A549 (cell line): ENCODE measurements around the gene GARS1. TPM values are rescaled to one million over a fixed set of nuclear protein-coding genes. Genes with fewer than 3 reads are reported as not detected.
A peak's percentile ranks its signal among the peaks of the same experiment; 100 is the strongest.

Source experiments
- ATAC-seq, 2 experiments: fragments of 200-7000 bp in 1 of 2; fragments of >200 bp in 1 of 2; cut with Nextera tagmentation in 1 of 2; cut with Tn5 transposase in 1 of 2; 3 replicates each; pipeline versions ENCODE4 v1.8.0 to v1.9.1; 2018 to 2020; ENCODE audit warnings: mild to moderate bottlenecking in 1 of 2, moderate library complexity in 1 of 2
- CTCF ChIA-PET: fragments of 300-600 bp; sonication (Branson Sonifier 250); formaldehyde crosslinking; extraction: SDS; loops from one replicate; lab custom pipeline; 2021; ENCODE audit warnings: antibody characterized with exemption, inconsistent platforms; lab: Yijun Ruan, JAX
- POLR2A ChIA-PET: fragments of 350-600 bp; formaldehyde crosslinking; extraction: SDS; loops from one replicate; lab custom pipeline; 2021; ENCODE audit warnings: antibody characterized with exemption, inconsistent platforms; lab: Yijun Ruan, JAX
- DNase-seq, 2 experiments: peaks; one replicate each; pipeline versions ENCODE4 v3.0.0 to v3.0.0-alpha.2; 2011 to 2016; ENCODE audit warnings: low read depth in 1 of 2, low spot score in 1 of 2
- FAIRE-seq: peaks from 2 replicates; lab custom pipeline; 2011; peaks lifted over from hg19 to GRCh38; lab: Jason Lieb, UNC
- H3K27ac ChIP-seq, 2 experiments: fragments of >200 bp; sonication (Bioruptor Twin); formaldehyde crosslinking; 3 replicates each; pipeline ENCODE4 v1.5.1; 2016 to 2017
- H3K4me1 ChIP-seq: fragments of >200 bp; sonication (Bioruptor Twin); formaldehyde crosslinking; 3 replicates; pipeline ENCODE4 v1.6.1; 2016
- H3K4me2 ChIP-seq: fragments of >200 bp; sonication (Bioruptor Twin); formaldehyde crosslinking; 3 replicates; pipeline ENCODE4 v1.6.1; 2016
- H3K4me3 ChIP-seq: fragments of >200 bp; sonication (Bioruptor Twin); formaldehyde crosslinking; 3 replicates; pipeline ENCODE4 v1.5.1; 2016
- H3K9me3 ChIP-seq: fragments of >200 bp; sonication (Bioruptor Twin); formaldehyde crosslinking; 3 replicates; pipeline ENCODE4 v1.6.1; 2016
- CTCF ChIP-seq: fragments of >200 bp; sonication (Bioruptor Twin); formaldehyde crosslinking; IDR thresholded peaks from 3 replicates; pipeline ENCODE4 v1.5.1; 2016
- EP300 ChIP-seq, 2 experiments: fragments of >200 bp; sonication (Bioruptor Twin); formaldehyde crosslinking; IDR thresholded peaks; 2 replicates in 1 of 2; 3 replicates in 1 of 2; pipeline ENCODE4 v1.6.1; 2016 to 2017
- HOXA7 ChIP-seq: fragments of 250-450 bp; sonication (Bioruptor Pico); IDR thresholded peaks from 2 replicates; pipeline ENCODE4 v1.5.0; 2020; ENCODE audit warnings: mild to moderate bottlenecking, moderate library complexity
- HOXB5 ChIP-seq: fragments of 250-450 bp; sonication (Bioruptor Pico); IDR thresholded peaks from 2 replicates; pipeline ENCODE4 v1.5.0; 2020; ENCODE audit warnings: mild to moderate bottlenecking, moderate library complexity
- KDM5A ChIP-seq: fragments of 200-600 bp; sonication (generic); IDR thresholded peaks from 2 replicates; pipeline ENCODE4 v1.6.1; 2016; ENCODE audit warnings: antibody characterized with exemption, mild to moderate bottlenecking
- MAFK ChIP-seq: fragments of 450-650 bp; IDR thresholded peaks from 2 replicates; pipeline ENCODE4 v1.6.1; 2014; ENCODE audit not compliant: partially characterized antibody
- NR3C1 ChIP-seq: fragments of >200 bp; sonication (Bioruptor Twin); formaldehyde crosslinking; IDR thresholded peaks from 3 replicates; pipeline ENCODE4 v1.6.1; 2017
- PHF8 ChIP-seq: fragments of 200-600 bp; sonication (generic); IDR thresholded peaks from 2 replicates; pipeline ENCODE4 v1.6.1; 2016; ENCODE audit warnings: low read depth, mild to moderate bottlenecking, antibody characterized with exemption, moderate library complexity, borderline replicate concordance
- POLR2A ChIP-seq: IDR thresholded peaks from 2 replicates; pipeline ENCODE4 v1.6.1; 2012; ENCODE audit warnings: mild to moderate bottlenecking, low read length
- POLR2AphosphoS2 ChIP-seq: conservative IDR thresholded peaks from 2 replicates; pipeline ENCODE4 v1.6.1; 2012; ENCODE audit warnings: low read length, improper control_type of control experiment, inconsistent platforms
- RCOR1 ChIP-seq: fragments of 150-350 bp; IDR thresholded peaks from 2 replicates; pipeline ENCODE4 v1.6.1; 2014; ENCODE audit warnings: antibody characterized with exemption, low read length, low read depth
- RNF2 ChIP-seq: fragments of 200-600 bp; sonication (generic); IDR thresholded peaks from 2 replicates; pipeline ENCODE4 v1.6.1; 2016; ENCODE audit warnings: low read depth, mild to moderate bottlenecking, antibody characterized with exemption, moderate library complexity, borderline replicate concordance
- SREBF2 ChIP-seq: fragments of 450-650 bp; IDR thresholded peaks from 2 replicates; pipeline ENCODE4 v1.6.1; 2014; ENCODE audit warnings: mild to moderate bottlenecking, moderate library complexity
- TFCP2L1 ChIP-seq: fragments of 250-450 bp; sonication (Bioruptor Pico); IDR thresholded peaks from 2 replicates; pipeline ENCODE4 v1.5.0; 2021; ENCODE audit warnings: mild to moderate bottlenecking
- ZFP36 ChIP-seq: fragments of 450-650 bp; IDR thresholded peaks from 2 replicates; pipeline ENCODE4 v1.6.1; 2014; ENCODE audit warnings: borderline replicate concordance; ENCODE audit not compliant: partially characterized antibody
- ZSCAN20 ChIP-seq: fragments of 250-450 bp; sonication (Bioruptor Pico); IDR thresholded peaks from 2 replicates; pipeline ENCODE4 v1.8.0; 2022; ENCODE audit warnings: mild to moderate bottlenecking, moderate library complexity
- WGBS: methylation state at CpG from one replicate; pipeline ENCODE4 v1.1.6; 2017; ENCODE audit errors: missing lambda C conversion rate; 5-methylcytosine and 5-hydroxymethylcytosine counted together
- polyA plus RNA-seq, 4 experiments: library from polyadenylated mRNA; depleted of rRNA in 3 of 4; stranded (reverse); fragments of >200 nt; fragmentation: RNase III in 1 of 4; extraction: RNeasy Plus Mini Kit Qiagen cat#74134 plus additional on column Dnase treatment in 1 of 4; gene quantifications; 2 replicates in 3 of 4; 3 replicates in 1 of 4; pipeline ENCODE4 v1.2.3, GENCODE V29; 2011 to 2017
- TF ChIP-seq, protein P1 (sequence below): fragments of >200 bp; sonication (Bioruptor Twin); formaldehyde crosslinking; IDR thresholded peaks from 3 replicates; pipeline ENCODE4 v1.6.1; 2016
- TF ChIP-seq, protein P2 (sequence below): fragments of 200-600 bp; sonication (generic); IDR thresholded peaks from 2 replicates; pipeline ENCODE4 v1.6.1; 2016; ENCODE audit warnings: antibody characterized with exemption, mild to moderate bottlenecking, moderate library complexity

GARS1 gene
- polyA plus RNA-seq, 2 of the 4 experiments (the other 2 are of a cell fraction): 134 to 608 TPM

- TF ChIP-seq CTCF (no peak), RNF2 (no peak), POLR2AphosphoS2 (no peak), POLR2A (no peak), KDM5A (no peak), TFCP2L1 (CRISPR knock-in tag) (no peak), MAFK (no peak), HOXA7 (CRISPR knock-in tag) (no peak)
- TF ChIP-seq, protein P1, sequence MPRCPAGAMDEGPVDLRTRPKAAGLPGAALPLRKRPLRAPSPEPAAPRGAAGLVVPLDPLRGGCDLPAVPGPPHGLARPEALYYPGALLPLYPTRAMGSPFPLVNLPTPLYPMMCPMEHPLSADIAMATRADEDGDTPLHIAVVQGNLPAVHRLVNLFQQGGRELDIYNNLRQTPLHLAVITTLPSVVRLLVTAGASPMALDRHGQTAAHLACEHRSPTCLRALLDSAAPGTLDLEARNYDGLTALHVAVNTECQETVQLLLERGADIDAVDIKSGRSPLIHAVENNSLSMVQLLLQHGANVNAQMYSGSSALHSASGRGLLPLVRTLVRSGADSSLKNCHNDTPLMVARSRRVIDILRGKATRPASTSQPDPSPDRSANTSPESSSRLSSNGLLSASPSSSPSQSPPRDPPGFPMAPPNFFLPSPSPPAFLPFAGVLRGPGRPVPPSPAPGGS: no peak
- ChIA-PET POLR2A (no interaction called here), CTCF (interaction anchor here (0.9 to 1.6 kb wide), 3 partner anchors 11 to 66 kb away, joined by 3 read pairs; no protein-coding TSS in a partner anchor)
- 10% methylated on average over 2 of the region's 2 CpGs for WGBS
- 0 out of 6 replicates have a peak, but pooled peaks of 1 of the 2 experiments have one; percentile 12 for ATAC-seq
- DNase-seq: no peak
- H3K9me3 ChIP-seq: no peaks in the 10 kb centered on the region
- H3K4me2 ChIP-seq: no peak overlapping the region
- no peak for FAIRE-seq
- no peak overlapping the region for H3K27ac ChIP-seq
- no peak overlapping the region for H3K4me3 ChIP-seq
- H3K4me1 ChIP-seq: no peaks in the 10 kb centered on the region
Measured at GRCh38 chr7:30674876-30675275, 80.2 kb downstream of the GARS1 start.

DNA sequence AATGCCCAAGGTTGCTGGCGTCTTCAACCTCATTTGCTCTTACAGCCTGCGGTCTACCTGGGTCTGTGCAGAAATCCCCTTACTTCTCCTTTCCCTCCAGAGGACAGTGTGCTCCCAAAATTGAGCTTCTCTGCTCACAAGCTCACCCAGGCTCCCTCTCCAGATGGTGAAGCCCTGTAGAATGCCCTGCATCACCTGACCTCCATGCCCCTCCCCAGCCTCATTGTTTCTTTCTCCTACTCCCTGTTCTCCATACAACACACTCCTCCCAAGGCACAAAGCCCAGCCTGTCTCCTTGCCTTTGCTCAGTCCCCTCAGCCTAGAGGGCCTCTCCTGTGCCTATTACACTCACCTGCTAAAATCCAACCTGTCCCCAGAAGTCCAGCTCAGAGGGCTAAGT, 84.1 kb downstream of the GARS1 start:
- ATAC-seq (no peak), FAIRE-seq (no peak), DNase-seq (no peak)
- H3K4me1 ChIP-seq: peaks cover 12% of the 10 kb centered on the region; the same call in 2 of the 3 replicates
- TF ChIP-seq PHF8 (no peak), ZSCAN20 (no peak), KDM5A (no peak), HOXB5 (CRISPR knock-in tag) (no peak), RCOR1 (no peak), POLR2A (no peak), RNF2 (no peak), EP300 (IDR thresholded peaks at IDR 0.05) (no peak), NR3C1 (no peak), SREBF2 (no peak), ZFP36 (no peak)
- TF ChIP-seq, protein P2, sequence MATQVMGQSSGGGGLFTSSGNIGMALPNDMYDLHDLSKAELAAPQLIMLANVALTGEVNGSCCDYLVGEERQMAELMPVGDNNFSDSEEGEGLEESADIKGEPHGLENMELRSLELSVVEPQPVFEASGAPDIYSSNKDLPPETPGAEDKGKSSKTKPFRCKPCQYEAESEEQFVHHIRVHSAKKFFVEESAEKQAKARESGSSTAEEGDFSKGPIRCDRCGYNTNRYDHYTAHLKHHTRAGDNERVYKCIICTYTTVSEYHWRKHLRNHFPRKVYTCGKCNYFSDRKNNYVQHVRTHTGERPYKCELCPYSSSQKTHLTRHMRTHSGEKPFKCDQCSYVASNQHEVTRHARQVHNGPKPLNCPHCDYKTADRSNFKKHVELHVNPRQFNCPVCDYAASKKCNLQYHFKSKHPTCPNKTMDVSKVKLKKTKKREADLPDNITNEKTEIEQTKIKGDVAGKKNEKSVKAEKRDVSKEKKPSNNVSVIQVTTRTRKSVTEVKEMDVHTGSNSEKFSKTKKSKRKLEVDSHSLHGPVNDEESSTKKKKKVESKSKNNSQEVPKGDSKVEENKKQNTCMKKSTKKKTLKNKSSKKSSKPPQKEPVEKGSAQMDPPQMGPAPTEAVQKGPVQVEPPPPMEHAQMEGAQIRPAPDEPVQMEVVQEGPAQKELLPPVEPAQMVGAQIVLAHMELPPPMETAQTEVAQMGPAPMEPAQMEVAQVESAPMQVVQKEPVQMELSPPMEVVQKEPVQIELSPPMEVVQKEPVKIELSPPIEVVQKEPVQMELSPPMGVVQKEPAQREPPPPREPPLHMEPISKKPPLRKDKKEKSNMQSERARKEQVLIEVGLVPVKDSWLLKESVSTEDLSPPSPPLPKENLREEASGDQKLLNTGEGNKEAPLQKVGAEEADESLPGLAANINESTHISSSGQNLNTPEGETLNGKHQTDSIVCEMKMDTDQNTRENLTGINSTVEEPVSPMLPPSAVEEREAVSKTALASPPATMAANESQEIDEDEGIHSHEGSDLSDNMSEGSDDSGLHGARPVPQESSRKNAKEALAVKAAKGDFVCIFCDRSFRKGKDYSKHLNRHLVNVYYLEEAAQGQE: no peak
- no peak overlapping the region for H3K4me2 ChIP-seq
- ChIA-PET CTCF (interaction anchor here (1.0 to 1.2 kb wide), 4 partner anchors 10 to 23 kb away, joined by 3 to 5 read pairs (median 4); no protein-coding TSS in a partner anchor), POLR2A (no interaction called here)
- H3K4me3 ChIP-seq: no peak overlapping the region
- 83% methylated on average over 2 of the region's 2 CpGs for WGBS
- H3K9me3 ChIP-seq: no peaks in the 10 kb centered on the region
- no peak overlapping the region for H3K27ac ChIP-seq
